K562 (cell line): ENCODE measurements around the gene ENTR1. TPM values are rescaled to one million over a fixed set of nuclear protein-coding genes. Genes with fewer than 3 reads are reported as not detected.

ENCODE experiments used
- ATAC-seq: fragments of 200-7000 bp; cut with Tn5 transposase; 3 replicates; pipeline ENCODE4 v1.9.1; 2020; ENCODE audit warnings: moderate library complexity
- BruUV-seq: library from RNA; stranded (reverse); fragments of 400-500 nt; replicated peaks from 2 replicates; lab custom pipeline; 2021; lab: Mats Ljungman, UMichigan
- CTCF ChIA-PET: fragments of 300-600 bp; formaldehyde crosslinking; extraction: SDS; loops from one replicate; lab custom pipeline; 2021; ENCODE audit warnings: low intra/inter-chr PET ratio; lab: Yijun Ruan, JAX
- POLR2A ChIA-PET: fragments of 300-600, 350-650 bp; sonication (Branson Sonifier 250); formaldehyde crosslinking; extraction: SDS; loops from one replicate; lab custom pipeline; 2021; ENCODE audit warnings: antibody characterized with exemption, inconsistent platforms; lab: Yijun Ruan, JAX
- DNase-seq, 4 experiments: peaks; one replicate each; pipeline versions ENCODE4 v3.0.0 to v3.0.0-alpha.2; 2011 to 2018; ENCODE audit warnings: low spot score in 3 of 4, mixed read lengths in 3 of 4; ENCODE audit errors: extremely low read depth in 1 of 4
- FAIRE-seq: peaks from 2 replicates; lab custom pipeline; 2011; peaks lifted over from hg19 to GRCh38; lab: Jason Lieb, UNC
- H2AFZ ChIP-seq: 2 replicates; pipeline ENCODE4 v1.6.0; 2011; ENCODE audit warnings: low read depth, low read length, control low read depth, inconsistent platforms
- H3K27ac ChIP-seq: fragments of 200-600 bp; 3 replicates; pipeline ENCODE4 v1.8.0; 2011; ENCODE audit warnings: low read depth, mild to moderate bottlenecking, control low read depth, inconsistent platforms, low read length, moderate library complexity, mixed read lengths; ENCODE audit errors: extremely low read depth
- H3K27me3 ChIP-seq, 2 experiments: fragments of 300-600 bp in 1 of 2; 2 replicates in 1 of 2; 3 replicates in 1 of 2; pipeline versions ENCODE4 v1.6.0 to v1.8.0; 2011; ENCODE audit warnings: inconsistent platforms in 2 of 2, low read length in 2 of 2, mild to moderate bottlenecking in 1 of 2, mixed read lengths in 1 of 2, moderate library complexity in 1 of 2; ENCODE audit not compliant: control insufficient read depth in 2 of 2, insufficient read depth in 2 of 2
- H3K36me3 ChIP-seq: fragments of 300-600 bp; 3 replicates; pipeline ENCODE4 v1.8.0; 2011; ENCODE audit warnings: mild to moderate bottlenecking, low read length, inconsistent platforms; ENCODE audit not compliant: control insufficient read depth, insufficient read depth
- H3K4me1 ChIP-seq, 2 experiments: fragments of 200-600 bp in 1 of 2; replicated peaks in 1 of 2; 2 replicates in 1 of 2; 3 replicates in 1 of 2; pipeline versions ENCODE4 v1.5.1 to v1.8.0; 2011; ENCODE audit warnings: inconsistent platforms in 2 of 2, low read length in 2 of 2, mild to moderate bottlenecking in 1 of 2, mixed read lengths in 1 of 2, moderate library complexity in 1 of 2; ENCODE audit not compliant: control insufficient read depth in 2 of 2, insufficient read depth in 2 of 2
- H3K4me2 ChIP-seq: 2 replicates; pipeline ENCODE4 v1.6.1; 2011; ENCODE audit warnings: low read length, control low read depth, inconsistent platforms, mixed read lengths; ENCODE audit not compliant: insufficient read depth
- H3K4me3 ChIP-seq: fragments of 200-600 bp; sonication (generic), shearing (Covaris generic); 2 replicates; pipeline ENCODE4 v1.5.1; 2016; ENCODE audit warnings: control low read depth, inconsistent platforms
- H3K79me2 ChIP-seq: fragments of 200-600 bp; 3 replicates; pipeline ENCODE4 v1.8.0; 2011; ENCODE audit warnings: low read length, inconsistent platforms; ENCODE audit not compliant: control insufficient read depth, insufficient read depth
- H3K9ac ChIP-seq, 2 experiments: 2 replicates each; pipeline versions ENCODE4 v1.6.0 to v1.6.1; 2011; ENCODE audit warnings: low read depth in 2 of 2, low read length in 2 of 2, control low read depth in 1 of 2, inconsistent platforms in 1 of 2, mild to moderate bottlenecking in 1 of 2, mixed read lengths in 1 of 2; ENCODE audit not compliant: insufficient read depth in 1 of 2
- H3K9me1 ChIP-seq: one replicate; pipeline ENCODE4 v1.6.0; 2011; ENCODE audit warnings: inconsistent platforms, mild to moderate bottlenecking, low read length, moderate library complexity; ENCODE audit not compliant: control insufficient read depth, insufficient read depth
- H3K9me3 ChIP-seq: replicated peaks from 2 replicates; pipeline ENCODE4 v1.5.1; 2011; ENCODE audit warnings: low read depth, low read length, inconsistent platforms; ENCODE audit not compliant: control insufficient read depth, insufficient read depth
- H4K20me1 ChIP-seq: replicated peaks from 2 replicates; pipeline ENCODE4 v1.6.1; 2011; ENCODE audit warnings: low read length, inconsistent platforms, mixed read lengths; ENCODE audit not compliant: control insufficient read depth, insufficient read depth
- CBX5 ChIP-seq: IDR thresholded peaks from 2 replicates; pipeline ENCODE4 v1.6.1; 2014; ENCODE audit warnings: low read depth, borderline replicate concordance
- HDAC6 ChIP-seq: IDR thresholded peaks from 2 replicates; pipeline ENCODE4 v1.6.1; 2012; ENCODE audit warnings: low read depth, mild to moderate bottlenecking, control low read depth, inconsistent platforms, low read length, moderate library complexity
- NFIC ChIP-seq: fragments of 450-650 bp; IDR thresholded peaks from 2 replicates; pipeline ENCODE4 v1.6.1; 2017; ENCODE audit warnings: mild to moderate bottlenecking, inconsistent platforms
- NFIX ChIP-seq: fragments of 250-450 bp; sonication (Bioruptor Pico); IDR thresholded peaks from 2 replicates; pipeline ENCODE4 v1.4.0; 2020; ENCODE audit warnings: low read depth, mild to moderate bottlenecking, moderate library complexity
- TARDBP ChIP-seq: fragments of 450-650 bp; IDR thresholded peaks from 2 replicates; pipeline ENCODE4 v1.6.1; 2016
- ZC3H11A ChIP-seq: IDR thresholded peaks from 2 replicates; pipeline ENCODE4 v1.6.1; 2012; ENCODE audit warnings: low read depth, low read length, improper control_type of control experiment
- ZNF174 ChIP-seq: fragments of 250-450 bp; sonication (Bioruptor Pico); IDR thresholded peaks from 2 replicates; pipeline ENCODE4 v1.4.0; 2020; ENCODE audit warnings: mild to moderate bottlenecking
- ZNF507 ChIP-seq: conservative IDR thresholded peaks from 2 replicates; pipeline ENCODE4 v1.6.1; 2017; ENCODE audit warnings: missing genetic modification characterization, missing compliant biosample characterization
- WGBS: fragments of 100-300 bp; shearing (Covaris generic); methylation state at CpG from one replicate; pipeline ENCODE4 v1.1.6; 2016; ENCODE audit warnings: low coverage, mixed read lengths; ENCODE audit not compliant: insufficient coverage; ENCODE audit errors: missing lambda C conversion rate; 5-methylcytosine and 5-hydroxymethylcytosine counted together
- in situ Hi-C: fragments of 300-500 bp; cut with MboI; formaldehyde crosslinking; loops from 4 replicates; pipeline ENCODE4 v1.15.0; 2018; ENCODE audit warnings: inconsistent platforms, mixed read lengths
- intact Hi-C: fragments of 100-400 bp; cut with micrococcal nuclease; formaldehyde crosslinking; loops from 2 replicates; pipeline ENCODE4 v1.14.2; 2022
- polyA plus RNA-seq, 8 experiments: library from polyadenylated mRNA; depleted of rRNA in 4 of 8; stranded (reverse) in 5 of 8; unstranded in 3 of 8; fragments of >200 nt; fragmentation: Nextera tagmentation in 2 of 8; fragmentation: Illumina TruSeq in 1 of 8; extraction: Ambion mirVana in 2 of 8; extraction: Trizol in 1 of 8; gene quantifications; 2 replicates each; pipeline versions ENCODE4 v1.2.1 to v1.2.3, GENCODE V29; 2011 to 2014; ENCODE audit warnings: inconsistent platforms in 1 of 8, missing spikeins in 1 of 8
- total RNA-seq, 7 experiments: library from RNA; depleted of rRNA in 6 of 7; stranded (reverse); fragments of >200 nt in 6 of 7; fragmentation: Illumina TruSeq in 2 of 7; extraction: Trizol in 2 of 7; gene quantifications; 2 replicates each; pipeline versions ENCODE4 v1.2.1 to v1.2.3, GENCODE V29; 2011 to 2021; ENCODE audit warnings: low replicate concordance in 1 of 7

ENTR1 gene
- total and polyA plus RNA-seq, 9 of the 15 experiments (the other 6 are each of a cell fraction or from before 2014, with no cell fraction given): 6.7 to 106 (median 72.6) TPM

GRCh38 chr9:136412962-136413361 is 2.5 kb upstream of the ENTR1 start:
- POLR2A ChIA-PET: interaction anchor here (1.5 to 2.6 kb wide), 2 partner anchors 11 to 47 kb away, joined by 3 to 15 read pairs; no protein-coding TSS in a partner anchor
- WGBS: 85% methylated on average over 9 of the region's 9 CpGs
- Histone ChIP-seq H3K9ac (peak overlapping the region in 1 of 2 experiments; percentile 38; a peak in 2 of 4 replicates), H3K9me3 (no peaks in the 10 kb centered on the region; the same call in 1 of the 2 replicates), H3K9me1 (no peaks in the 10 kb centered on the region), H3K79me2 (peaks cover 64% of the 10 kb centered on the region), H3K27me3 (no peaks in the 10 kb centered on the region), H3K4me2 (no peak overlapping the region), H3K27ac (no peak overlapping the region), H4K20me1 (no peaks in the 10 kb centered on the region; the same call in none of the 2 replicates), H2AFZ (no peak overlapping the region), H3K4me1 (peaks cover 16 to 28% of the 10 kb centered on the region in 2 experiments; a peak in 4 of 5 replicates), H3K4me3 (no peak overlapping the region), H3K36me3 (peaks cover 74% of the 10 kb centered on the region)
- in situ Hi-C loops: no loop called here
- CTCF ChIA-PET: no interaction called here
- no peak for TF ChIP-seq ZNF174 (CRISPR knock-in tag)
- TF ChIP-seq HDAC6: no peak
- no peak for TF ChIP-seq ZC3H11A
- TF ChIP-seq CBX5: no peak
- TF ChIP-seq NFIC: peak; percentile 90
- no peak for TF ChIP-seq TARDBP
- peak; percentile 45 for TF ChIP-seq NFIX (CRISPR knock-in tag)
- no peak for TF ChIP-seq ZNF507 (tag)
- peak in 1 of 4 experiments; percentile 40 for DNase-seq
- FAIRE-seq: no peak
- intact Hi-C loops: no loop called here
- no peak for ATAC-seq
- BruUV-seq: no TSS peak
